H9 (cell line): ENCODE measurements around the gene PNKD. TPM values are rescaled to one million over a fixed set of nuclear protein-coding genes. Genes with fewer than 3 reads are reported as not detected.

ENCODE experiments used
- DNase-seq: peaks from one replicate; pipeline ENCODE4 v3.0.0-alpha.2; 2017
- H2AFZ ChIP-seq: one replicate; pipeline ENCODE4 v1.6.1; 2013; ENCODE audit warnings: mild to moderate bottlenecking, low read length, control low read depth, moderate library complexity
- H2AK5ac ChIP-seq: 2 replicates; pipeline ENCODE4 v1.6.1; 2013; ENCODE audit warnings: low read length, control low read depth, mixed read lengths; ENCODE audit not compliant: insufficient read length
- H2BK120ac ChIP-seq: one replicate; pipeline ENCODE4 v1.6.1; 2013; ENCODE audit warnings: low read depth, mild to moderate bottlenecking, low read length, control low read depth, inconsistent platforms; ENCODE audit not compliant: poor library complexity, severe bottlenecking
- H2BK12ac ChIP-seq: 2 replicates; pipeline ENCODE4 v1.6.1; 2013; ENCODE audit warnings: low read length, control low read depth, mixed read lengths, low read depth; ENCODE audit not compliant: insufficient read length
- H2BK15ac ChIP-seq: 2 replicates; pipeline ENCODE4 v1.6.1; 2013; ENCODE audit warnings: low read depth, low read length, control low read depth
- H2BK20ac ChIP-seq: one replicate; pipeline ENCODE4 v1.6.1; 2013; ENCODE audit warnings: low read depth, mild to moderate bottlenecking, low read length, control low read depth, inconsistent platforms; ENCODE audit not compliant: poor library complexity, severe bottlenecking
- H2BK5ac ChIP-seq: 2 replicates; pipeline ENCODE4 v1.6.1; 2013; ENCODE audit warnings: low read length, control low read depth, mixed read lengths; ENCODE audit not compliant: insufficient read length
- H3K14ac ChIP-seq: 2 replicates; pipeline ENCODE4 v1.6.1; 2013; ENCODE audit warnings: low read length, control low read depth; ENCODE audit not compliant: insufficient read depth
- H3K18ac ChIP-seq: 2 replicates; pipeline ENCODE4 v1.6.1; 2013; ENCODE audit warnings: low read depth, mild to moderate bottlenecking, mixed read lengths, low read length, control low read depth; ENCODE audit not compliant: insufficient read length
- H3K23ac ChIP-seq: 2 replicates; pipeline ENCODE4 v1.6.1; 2013; ENCODE audit warnings: low read length, control low read depth, mixed read lengths, low read depth; ENCODE audit not compliant: insufficient read length
- H3K23me2 ChIP-seq: 2 replicates; pipeline ENCODE4 v1.6.1; 2013; ENCODE audit warnings: low read depth, mild to moderate bottlenecking, mixed read lengths, low read length, control low read depth; ENCODE audit not compliant: insufficient read length, poor library complexity, severe bottlenecking
- H3K27ac ChIP-seq: 2 replicates; pipeline ENCODE4 v1.5.1; 2013; ENCODE audit warnings: low read length, control low read depth, mixed read lengths, low read depth; ENCODE audit not compliant: insufficient read length
- H3K27me3 ChIP-seq: 2 replicates; pipeline ENCODE4 v1.6.1; 2013; ENCODE audit warnings: low read length, control low read depth, inconsistent platforms; ENCODE audit not compliant: insufficient read depth
- H3K4ac ChIP-seq: 2 replicates; pipeline ENCODE4 v1.6.1; 2013; ENCODE audit warnings: low read depth, mild to moderate bottlenecking, control low read depth, inconsistent platforms, low read length, moderate library complexity
- H3K4me1 ChIP-seq: 2 replicates; pipeline ENCODE4 v1.6.1; 2013; ENCODE audit warnings: low read length, control low read depth, inconsistent platforms; ENCODE audit not compliant: insufficient read depth
- H3K4me2 ChIP-seq: 2 replicates; pipeline ENCODE4 v1.6.1; 2013; ENCODE audit warnings: low read length, control low read depth, mixed read lengths; ENCODE audit not compliant: insufficient read length, insufficient read depth
- H3K56ac ChIP-seq: 2 replicates; pipeline ENCODE4 v1.6.1; 2013; ENCODE audit warnings: low read depth, mild to moderate bottlenecking, mixed read lengths, low read length, control low read depth; ENCODE audit not compliant: insufficient read length
- H3K79me1 ChIP-seq: 2 replicates; pipeline ENCODE4 v1.6.1; 2013; ENCODE audit warnings: low read depth, mild to moderate bottlenecking, moderate library complexity, low read length, control low read depth, inconsistent platforms; ENCODE audit not compliant: insufficient read depth, poor library complexity, severe bottlenecking
- H3K79me2 ChIP-seq: 2 replicates; pipeline ENCODE4 v1.6.1; 2013; ENCODE audit warnings: low read length, control low read depth, inconsistent platforms; ENCODE audit not compliant: insufficient read depth
- H3K9ac ChIP-seq: 2 replicates; pipeline ENCODE4 v1.6.1; 2013; ENCODE audit warnings: low read length, control low read depth, mixed read lengths; ENCODE audit not compliant: insufficient read length; ENCODE audit errors: extremely low read depth
- H3K9me3 ChIP-seq: one replicate; pipeline ENCODE4 v1.6.1; 2013; ENCODE audit warnings: low read depth, low read length, inconsistent platforms; ENCODE audit not compliant: control insufficient read depth
- H3T11ph ChIP-seq: one replicate; pipeline ENCODE4 v1.6.1; 2013; ENCODE audit warnings: mild to moderate bottlenecking, low read length, control low read depth, inconsistent platforms
- H4K20me1 ChIP-seq: one replicate; pipeline ENCODE4 v1.6.1; 2013; ENCODE audit not compliant: control insufficient read depth, insufficient read length, insufficient read depth
- H4K5ac ChIP-seq: 2 replicates; pipeline ENCODE4 v1.6.1; 2013; ENCODE audit warnings: low read depth, mild to moderate bottlenecking, mixed read lengths, low read length, control low read depth; ENCODE audit not compliant: insufficient read length
- H4K8ac ChIP-seq: replicated peaks from 2 replicates; pipeline ENCODE4 v1.6.1; 2013; ENCODE audit warnings: low read length, control low read depth, mixed read lengths, low read depth; ENCODE audit not compliant: insufficient read length
- H4K91ac ChIP-seq: 2 replicates; pipeline ENCODE4 v1.6.1; 2013; ENCODE audit warnings: low read depth, mild to moderate bottlenecking, moderate library complexity, mixed read lengths, low read length, control low read depth; ENCODE audit not compliant: insufficient read length
- H3K27ac Mint-ChIP-seq, 3 experiments: 2 replicates in 2 of 3; 3 replicates in 1 of 3; pipeline ENCODE4 v1.8.0; 2020 to 2021; ENCODE audit warnings: mixed read lengths in 3 of 3, mild to moderate bottlenecking in 1 of 3, moderate library complexity in 1 of 3
- H3K27me3 Mint-ChIP-seq: 2 replicates; pipeline ENCODE4 v1.8.0; 2021; ENCODE audit warnings: low read depth, mild to moderate bottlenecking, moderate library complexity, mixed read lengths
- H3K36me3 Mint-ChIP-seq, 3 experiments: 2 replicates in 2 of 3; 3 replicates in 1 of 3; pipeline ENCODE4 v1.8.0; 2020 to 2021; ENCODE audit warnings: low read depth in 3 of 3, mixed read lengths in 3 of 3; ENCODE audit not compliant: insufficient read depth in 1 of 3
- H3K4me1 Mint-ChIP-seq, 2 experiments: 2 replicates each; pipeline ENCODE4 v1.8.0; 2020; ENCODE audit warnings: mixed read lengths in 2 of 2
- H3K4me3 Mint-ChIP-seq, 2 experiments: 2 replicates in 1 of 2; 3 replicates in 1 of 2; pipeline ENCODE4 v1.8.0; 2020 to 2021; ENCODE audit warnings: mild to moderate bottlenecking in 2 of 2, mixed read lengths in 2 of 2, moderate library complexity in 1 of 2
- H3K9me3 Mint-ChIP-seq, 2 experiments: 2 replicates in 1 of 2; 3 replicates in 1 of 2; pipeline ENCODE4 v1.8.0; 2020; ENCODE audit warnings: mild to moderate bottlenecking in 2 of 2, mixed read lengths in 2 of 2, moderate library complexity in 1 of 2
- WGBS: extraction: QIAGEN DNeasy Blood & Tissue Kit; methylation state at CpG from one replicate; pipeline ENCODE4 v1.1.7; 2013; ENCODE audit warnings: missing lambda C conversion rate, low lambda C conversion rate, mixed read lengths; ENCODE audit not compliant: insufficient read length; ENCODE audit errors: extremely low coverage; 5-methylcytosine and 5-hydroxymethylcytosine counted together
- total RNA-seq: library from RNA; stranded (reverse); gene quantifications from 2 replicates; pipeline ENCODE4 v1.2.1, GENCODE V29; 2021
- TF ChIP-seq, protein P1 (sequence below): fragments of 200-600 bp; sonication (generic); conservative IDR thresholded peaks from 3 replicates; pipeline ENCODE4 v1.8.0; 2021; ENCODE audit warnings: antibody characterized with exemption, mild to moderate bottlenecking

The PNKD gene
- total RNA-seq, 1 experiment from 2014 or later = 31.6 TPM

DNA sequence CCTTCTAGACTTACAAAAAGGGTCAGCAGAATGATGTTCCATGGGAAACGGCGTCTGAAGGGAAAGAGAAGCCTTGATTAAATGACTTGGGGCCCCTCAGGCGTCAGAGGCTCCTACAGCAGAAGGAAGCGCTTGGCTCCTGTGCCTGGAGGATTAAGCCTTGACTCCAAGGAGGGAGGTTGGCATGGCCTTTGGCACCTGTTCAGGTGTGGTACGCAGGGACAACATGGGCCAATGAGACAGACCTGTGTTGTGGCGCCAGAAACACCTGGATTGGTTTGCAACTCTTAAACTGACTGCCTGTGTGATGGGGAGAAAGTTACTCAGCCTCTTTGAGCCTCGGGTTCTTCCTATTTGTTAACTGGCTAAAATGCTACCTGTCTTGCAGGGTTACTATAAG, 7.6 kb downstream of the PNKD start:
- no peak overlapping the region for H2BK20ac ChIP-seq
- no peak overlapping the region for H2AFZ ChIP-seq
- H3K23me2 ChIP-seq = no peaks in the 10 kb centered on the region
- no peak overlapping the region for H2BK120ac ChIP-seq
- H3K27me3 ChIP-seq = no peaks in the 10 kb centered on the region
- H2AK5ac ChIP-seq = no peak overlapping the region
- no peak overlapping the region for H3T11ph ChIP-seq
- H4K8ac ChIP-seq = no peak overlapping the region
- H3K9ac ChIP-seq = no peak overlapping the region
- no peak for DNase-seq
- Mint-ChIP-seq H3K9me3 (no peaks in the 10 kb centered on the region; a peak in 1 of 5 replicates), H3K4me3 (no peak overlapping the region), H3K27ac (no peak overlapping the region), H3K27me3 (no peaks in the 10 kb centered on the region), H3K4me1 (peaks cover 0 to 2% of the 10 kb centered on the region in 2 experiments; a peak in 1 of 4 replicates), H3K36me3 (peaks cover 5 to 50% (median 44%) of the 10 kb centered on the region in 3 experiments)
- no peaks in the 10 kb centered on the region for H4K20me1 ChIP-seq
- no peak overlapping the region for H2BK5ac ChIP-seq
- H2BK15ac ChIP-seq = no peak overlapping the region
- no peak overlapping the region for H2BK12ac ChIP-seq
- H3K79me1 ChIP-seq = no peaks in the 10 kb centered on the region
- H3K18ac ChIP-seq = no peak overlapping the region
- H3K14ac ChIP-seq = no peak overlapping the region
- no peaks in the 10 kb centered on the region for H3K79me2 ChIP-seq
- WGBS = no CpG with 5 or more reads among the region's 7 CpGs
- no peak overlapping the region for H3K23ac ChIP-seq
- H3K27ac ChIP-seq = no peak overlapping the region
- H3K4me1 ChIP-seq = no peaks in the 10 kb centered on the region
- no peaks in the 10 kb centered on the region for H3K9me3 ChIP-seq
- no peak overlapping the region for H4K91ac ChIP-seq
- H4K5ac ChIP-seq = no peak overlapping the region
- H3K4me2 ChIP-seq = no peak overlapping the region
- H3K4ac ChIP-seq = no peak overlapping the region
- H3K56ac ChIP-seq = no peak overlapping the region
- TF ChIP-seq, protein P1, sequence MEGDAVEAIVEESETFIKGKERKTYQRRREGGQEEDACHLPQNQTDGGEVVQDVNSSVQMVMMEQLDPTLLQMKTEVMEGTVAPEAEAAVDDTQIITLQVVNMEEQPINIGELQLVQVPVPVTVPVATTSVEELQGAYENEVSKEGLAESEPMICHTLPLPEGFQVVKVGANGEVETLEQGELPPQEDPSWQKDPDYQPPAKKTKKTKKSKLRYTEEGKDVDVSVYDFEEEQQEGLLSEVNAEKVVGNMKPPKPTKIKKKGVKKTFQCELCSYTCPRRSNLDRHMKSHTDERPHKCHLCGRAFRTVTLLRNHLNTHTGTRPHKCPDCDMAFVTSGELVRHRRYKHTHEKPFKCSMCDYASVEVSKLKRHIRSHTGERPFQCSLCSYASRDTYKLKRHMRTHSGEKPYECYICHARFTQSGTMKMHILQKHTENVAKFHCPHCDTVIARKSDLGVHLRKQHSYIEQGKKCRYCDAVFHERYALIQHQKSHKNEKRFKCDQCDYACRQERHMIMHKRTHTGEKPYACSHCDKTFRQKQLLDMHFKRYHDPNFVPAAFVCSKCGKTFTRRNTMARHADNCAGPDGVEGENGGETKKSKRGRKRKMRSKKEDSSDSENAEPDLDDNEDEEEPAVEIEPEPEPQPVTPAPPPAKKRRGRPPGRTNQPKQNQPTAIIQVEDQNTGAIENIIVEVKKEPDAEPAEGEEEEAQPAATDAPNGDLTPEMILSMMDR = no peak
